Measurements from ENCODE around the gene BCO2. TPM values are rescaled to one million over a fixed set of nuclear protein-coding genes. Genes with fewer than 3 reads are reported as not detected.
A peak's percentile ranks its signal among the peaks of the same experiment; 100 is the strongest.

BCO2 gene
- total RNA-seq, 2 experiments from 2014 or later = 0.63 to 0.75 TPM

- intact Hi-C loops (cut with DNase I, micrococcal nuclease) = loop anchor here (5.0 to 10.0 kb wide), 3 partner anchors 238 to 576 kb away; no protein-coding TSS in a partner anchor
- Mint-ChIP-seq H3K36me3 (ENCODE audit: low read depth) (no peaks in the 10 kb centered on the region), H3K4me3 (no peak overlapping the region), H3K27ac (no peak overlapping the region), H3K9me3 (ENCODE audit: low read depth) (no peaks in the 10 kb centered on the region), H3K4me1 (peaks cover 9% of the 10 kb centered on the region), H3K27me3 (no peaks in the 10 kb centered on the region)
- no peak for ATAC-seq
- POLR2A ChIA-PET = no interaction called here
- CTCF ChIA-PET = interaction anchor here (0.6 to 8.6 kb wide), 4 partner anchors 67 to 952 kb away, joined by 3 to 191 read pairs (median 4); no protein-coding TSS in a partner anchor
- DNase-seq = no peak
These were observed 41.3 kb downstream of the BCO2 start for GRCh38 chr11:112216561-112217105.

GRCh38 chr11:112219476-112220232 lies 44.3 kb downstream of the BCO2 start:
- Mint-ChIP-seq H3K4me1 (no peaks in the 10 kb centered on the region), H3K4me3 (no peak overlapping the region), H3K9me3 (ENCODE audit: low read depth) (no peaks in the 10 kb centered on the region), H3K27ac (no peak overlapping the region), H3K36me3 (ENCODE audit: low read depth) (no peaks in the 10 kb centered on the region), H3K27me3 (no peaks in the 10 kb centered on the region)
- intact Hi-C loops (cut with DNase I, micrococcal nuclease) = loop anchor here (1.0 to 10.0 kb wide), 7 partner anchors 61 to 1555 kb away; partner anchors contain the start of genes CLDN25 (in 1 of the 2) and ZW10 (in 1 of the 2)
- peak; percentile 45 for DNase-seq
- ChIA-PET POLR2A (no interaction called here), CTCF (interaction anchor here (0.6 to 8.6 kb wide), 21 partner anchors 8 to 1632 kb away, joined by 3 to 191 read pairs (median 4); partner anchors contain the start of gene C11orf52)
- ATAC-seq = peak; percentile 99

DNA sequence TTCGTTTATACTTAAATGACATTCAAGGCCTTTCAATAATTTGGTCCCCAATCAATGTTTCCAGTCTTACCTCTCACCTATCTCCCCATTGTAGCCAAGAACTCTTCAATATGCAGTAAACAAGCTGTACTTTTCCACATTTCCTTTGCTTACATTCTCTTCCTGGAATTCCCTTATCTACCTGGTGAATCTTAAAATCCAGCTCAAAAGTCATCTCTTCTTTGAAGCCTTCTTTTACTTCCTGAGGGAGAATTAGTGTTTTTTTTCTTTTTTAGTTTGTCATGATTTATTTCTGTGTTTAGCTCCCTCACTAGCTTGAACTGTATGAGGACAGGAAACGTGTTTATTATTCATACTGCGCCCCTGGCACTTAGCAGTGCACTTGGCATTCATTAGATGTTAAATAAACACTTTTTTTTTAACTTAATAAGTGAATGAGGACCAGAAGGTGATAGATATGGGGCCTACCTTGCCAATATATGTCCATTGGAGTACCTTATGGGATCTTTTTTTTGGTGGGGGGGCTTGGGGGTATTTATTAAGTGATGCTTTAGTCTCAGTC lies 46.0 kb downstream of the BCO2 start:
- DNase-seq (no peak), ATAC-seq (no peak)
- CTCF ChIA-PET = interaction anchor here (0.8 to 8.6 kb wide), 9 partner anchors 9 to 1068 kb away, joined by 3 to 191 read pairs (median 4); no protein-coding TSS in a partner anchor
- Mint-ChIP-seq H3K36me3 (ENCODE audit: low read depth) (no peaks in the 10 kb centered on the region), H3K4me1 (no peaks in the 10 kb centered on the region), H3K27me3 (no peaks in the 10 kb centered on the region), H3K27ac (no peak overlapping the region), H3K9me3 (ENCODE audit: low read depth) (no peaks in the 10 kb centered on the region), H3K4me3 (no peak overlapping the region)
- POLR2A ChIA-PET = no interaction called here
- intact Hi-C loops (cut with DNase I, micrococcal nuclease) = loop anchor here in 1 of 2 experiments (10.0 kb wide), 1 partner anchor 1553 kb away; the partner anchor contains the start of genes CLDN25 and ZW10

GRCh38 chr11:112222303-112222702 lies 47.0 kb downstream of the BCO2 start:
- Mint-ChIP-seq H3K27ac (no peak overlapping the region), H3K4me1 (peaks cover 4% of the 10 kb centered on the region), H3K36me3 (ENCODE audit: low read depth) (peaks cover 3% of the 10 kb centered on the region), H3K4me3 (no peak overlapping the region), H3K9me3 (ENCODE audit: low read depth) (no peaks in the 10 kb centered on the region), H3K27me3 (no peaks in the 10 kb centered on the region)
- POLR2A ChIA-PET = no interaction called here
- DNase-seq (no peak), ATAC-seq (no peak)
- intact Hi-C loops (cut with DNase I, micrococcal nuclease) = loop anchor here in 1 of 2 experiments (10.0 kb wide), 1 partner anchor 1552 kb away; the partner anchor contains the start of genes CLDN25 and ZW10
- CTCF ChIA-PET = interaction anchor here (0.7 to 8.6 kb wide), 3 partner anchors 10 to 334 kb away, joined by 3 to 191 read pairs (median 3); no protein-coding TSS in a partner anchor

- no peak for ATAC-seq
- H3K4me3 Mint-ChIP-seq = no peak overlapping the region
- H3K9me3 Mint-ChIP-seq (ENCODE audit: low read depth) = no peaks in the 10 kb centered on the region
- peaks cover 5% of the 10 kb centered on the region for H3K36me3 Mint-ChIP-seq (ENCODE audit: low read depth)
- no peak for DNase-seq
- intact Hi-C loops (cut with DNase I, micrococcal nuclease) = loop anchor here in 1 of 2 experiments (10.0 kb wide), 1 partner anchor 1552 kb away; the partner anchor contains the start of genes CLDN25 and ZW10
- ChIA-PET CTCF (interaction anchor here (0.6 to 8.6 kb wide), 8 partner anchors 9 to 333 kb away, joined by 3 to 191 read pairs (median 3); no protein-coding TSS in a partner anchor), POLR2A (no interaction called here)
- no peak overlapping the region for H3K27ac Mint-ChIP-seq
- peaks cover 11% of the 10 kb centered on the region for H3K4me1 Mint-ChIP-seq
- H3K27me3 Mint-ChIP-seq = no peaks in the 10 kb centered on the region
These were observed 47.8 kb downstream of the BCO2 start for GRCh38 chr11:112223121-112223520.

DNA sequence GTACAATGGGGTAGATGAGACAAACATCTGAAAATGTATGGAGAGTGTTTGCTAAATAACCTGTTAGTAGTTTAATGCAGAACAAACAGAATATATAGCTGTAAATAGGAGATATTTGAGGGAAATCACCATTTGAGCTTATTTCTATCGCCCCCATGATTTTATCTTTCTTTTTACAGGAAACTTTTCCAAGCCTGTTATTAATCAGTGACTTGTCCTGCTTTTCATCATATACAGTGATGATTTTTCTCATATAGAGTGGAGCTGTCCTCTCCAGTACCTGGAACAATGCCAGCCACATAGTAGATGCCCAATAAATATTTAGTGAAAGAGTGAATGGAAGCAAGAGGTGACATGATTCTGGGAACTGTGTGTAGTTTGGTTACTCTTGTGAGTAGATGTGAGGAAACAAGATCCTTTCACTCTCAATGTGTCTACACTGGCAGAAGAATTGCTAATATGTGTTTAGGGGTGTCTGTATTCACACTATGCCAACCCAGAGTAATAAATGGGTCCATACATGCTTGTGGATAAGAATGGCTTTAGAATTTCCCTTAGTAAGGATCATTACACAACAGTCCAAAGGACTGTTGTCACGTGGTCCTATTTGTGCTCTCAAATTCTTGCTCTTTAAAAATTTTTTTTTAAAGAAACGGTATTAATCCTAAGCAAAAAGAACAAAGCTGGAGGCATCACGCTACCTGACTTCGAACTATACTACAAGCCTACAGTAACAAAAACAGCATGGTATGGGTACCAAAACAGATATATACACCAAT lies 48.6 kb downstream of the BCO2 start:
- H3K36me3 Mint-ChIP-seq (ENCODE audit: low read depth) = peaks cover 14% of the 10 kb centered on the region
- POLR2A ChIA-PET = no interaction called here
- ATAC-seq (no peak), DNase-seq (no peak)
- H3K9me3 Mint-ChIP-seq (ENCODE audit: low read depth) = no peaks in the 10 kb centered on the region
- no peak overlapping the region for H3K27ac Mint-ChIP-seq
- H3K4me3 Mint-ChIP-seq = no peak overlapping the region
- H3K27me3 Mint-ChIP-seq = no peaks in the 10 kb centered on the region
- intact Hi-C loops (cut with DNase I, micrococcal nuclease) = loop anchor here in 1 of 2 experiments (10.0 kb wide), 1 partner anchor 1551 kb away; the partner anchor contains the start of genes CLDN25 and ZW10
- peaks cover 18% of the 10 kb centered on the region for H3K4me1 Mint-ChIP-seq
- CTCF ChIA-PET = interaction anchor here (0.6 to 8.6 kb wide), 4 partner anchors 9 to 332 kb away, joined by 3 to 191 read pairs (median 4); no protein-coding TSS in a partner anchor

DNA sequence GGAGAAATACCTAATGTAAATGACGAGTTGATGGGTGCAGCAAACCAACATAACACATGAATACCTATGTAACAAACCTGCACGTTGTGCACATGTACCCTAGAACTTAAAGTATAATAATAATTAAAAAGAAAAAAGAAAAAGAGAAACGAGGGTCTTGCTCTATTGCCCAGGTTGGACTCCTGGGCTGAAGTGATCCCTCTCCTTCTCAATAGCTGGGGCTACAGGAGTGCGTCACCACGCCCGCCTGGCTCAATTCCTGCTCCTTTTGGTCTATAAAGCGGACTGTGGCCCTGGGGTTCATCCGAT lies 50.4 kb downstream of the BCO2 start:
- ATAC-seq (no peak), DNase-seq (no peak)
- intact Hi-C loops (cut with DNase I, micrococcal nuclease) = loop anchor here (1.0 to 10.0 kb wide), 11 partner anchors 14 to 1649 kb away; partner anchors contain the start of genes ZW10 (in 2 of the 2), CFAP68 (in 1 of the 2), CLDN25 (in 1 of the 2) and FDXACB1 (in 1 of the 2)
- Mint-ChIP-seq H3K4me1 (peaks cover 19% of the 10 kb centered on the region), H3K27ac (peak overlapping the region; percentile 94), H3K4me3 (peak overlapping the region; percentile 78), H3K36me3 (ENCODE audit: low read depth) (peaks cover 26% of the 10 kb centered on the region), H3K27me3 (no peaks in the 10 kb centered on the region), H3K9me3 (ENCODE audit: low read depth) (no peaks in the 10 kb centered on the region)
- CTCF ChIA-PET = interaction anchor here (1.5 kb wide), 1 partner anchor 53 kb away, joined by 3 read pairs; no protein-coding TSS in a partner anchor
- POLR2A ChIA-PET = no interaction called here

DNA sequence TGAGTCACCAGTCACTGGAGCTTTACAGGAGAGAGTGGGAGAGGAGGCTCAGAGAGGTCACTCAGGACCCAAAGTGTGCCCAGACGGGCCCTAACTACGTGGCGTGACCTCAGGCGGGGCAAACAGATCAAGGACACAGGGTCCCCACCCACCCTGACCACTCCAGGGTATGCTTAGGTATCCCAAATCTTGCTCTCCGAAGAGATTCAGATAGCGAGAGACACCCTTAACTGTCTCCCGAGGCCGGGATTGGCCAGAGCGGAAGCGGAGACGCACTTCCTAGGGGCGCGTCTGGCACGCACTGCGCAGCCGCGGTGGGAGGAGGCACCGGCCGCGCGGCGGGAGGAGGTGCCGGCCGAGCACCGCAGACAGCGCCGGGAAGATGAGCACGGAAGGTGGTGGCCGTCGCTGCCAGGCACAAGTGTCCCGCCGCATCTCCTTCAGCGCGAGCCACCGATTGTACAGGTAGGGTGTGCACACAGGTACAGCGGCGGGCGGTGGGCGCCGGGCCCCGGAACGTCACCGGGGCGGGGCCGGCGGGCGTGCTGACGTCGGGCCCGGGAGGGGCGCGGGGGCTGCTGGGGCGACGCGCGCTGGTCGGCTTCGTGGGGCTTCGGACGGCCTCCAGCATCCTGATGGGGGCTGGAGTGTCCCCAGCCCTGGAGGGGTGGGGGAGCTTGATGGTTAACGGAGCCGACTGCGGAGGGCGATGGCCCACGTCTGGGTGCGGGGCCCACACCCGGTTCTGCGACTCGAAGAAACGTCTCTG lies 50.9 kb downstream of the BCO2 start, which contains the start of gene PTS:
PTS (plus strand) TSS at position 367 of the 769 bp plus-strand sequence; CDS start at position 383, 16 bp downstream.
- Mint-ChIP-seq H3K36me3 (ENCODE audit: low read depth) (peaks cover 29% of the 10 kb centered on the region), H3K4me3 (peak within 1 kb of the TSS; percentile 78), H3K4me1 (peaks cover 19% of the 10 kb centered on the region), H3K27ac (peak within 1 kb of the TSS; percentile 94), H3K27me3 (no peaks in the 10 kb centered on the region), H3K9me3 (ENCODE audit: low read depth) (no peaks in the 10 kb centered on the region)
- ATAC-seq = peak; percentile 97
- ChIA-PET CTCF (interaction anchor here (1.0 to 1.5 kb wide), 2 partner anchors 52 to 54 kb away, joined by 3 to 5 read pairs; no protein-coding TSS in a partner anchor), POLR2A (interaction anchor here (0.5 kb wide), 1 partner anchor 54 kb away, joined by 4 read pairs; no protein-coding TSS in a partner anchor)
- DNase-seq = peak; percentile 90
- intact Hi-C loops (cut with DNase I, micrococcal nuclease) = loop anchor here (1.0 to 10.0 kb wide), 11 partner anchors 15 to 1649 kb away; partner anchors contain the start of genes ZW10 (in 2 of the 2), CFAP68 (in 1 of the 2), CLDN25 (in 1 of the 2) and FDXACB1 (in 1 of the 2)

- POLR2A ChIA-PET = no interaction called here
- no peak for DNase-seq
- Mint-ChIP-seq H3K36me3 (ENCODE audit: low read depth) (peaks cover 29% of the 10 kb centered on the region), H3K4me1 (peaks cover 19% of the 10 kb centered on the region), H3K27me3 (no peaks in the 10 kb centered on the region), H3K4me3 (peak overlapping the region; percentile 78), H3K9me3 (ENCODE audit: low read depth) (no peaks in the 10 kb centered on the region), H3K27ac (peak overlapping the region; percentile 94)
- CTCF ChIA-PET = interaction anchor here (1.0 to 1.9 kb wide), 3 partner anchors 51 to 58 kb away, joined by 3 to 11 read pairs (median 5); no protein-coding TSS in a partner anchor
- peak; percentile 66 for ATAC-seq
- intact Hi-C loops (cut with DNase I, micrococcal nuclease) = loop anchor here (1.0 to 10.0 kb wide), 11 partner anchors 16 to 1648 kb away; partner anchors contain the start of genes ZW10 (in 2 of the 2), CFAP68 (in 1 of the 2), CLDN25 (in 1 of the 2) and FDXACB1 (in 1 of the 2)
These were observed 51.6 kb downstream of the BCO2 start for GRCh38 chr11:112226831-112227401.
